Gastrocnemius medialis (tissue), 4 donors: ENCODE data around the gene MS4A8. TPM values are rescaled to one million over a fixed set of nuclear protein-coding genes. Genes with fewer than 3 reads are reported as not detected.
"Not testable (repeated sequence)": the region's sequence is repeated elsewhere in the genome, so short reads cannot be mapped to it uniquely, and the experiment has no call there.

ENCODE experiments used
- ATAC-seq, 2 donors: fragments of 150-250 bp; one replicate each; pipeline ENCODE4 v1.9.1; 2016
- DNase-seq, 2 donors: peaks; one replicate each; pipeline ENCODE4 v3.0.0-alpha.2; 2019
- H3K27ac ChIP-seq, 4 donors: fragments of 200-600 bp; sonication (generic); 1 replicate in 1 of 4; 2 replicates in 3 of 4; pipeline ENCODE4 v1.5.1; 2016 to 2018; ENCODE audit warnings: mild to moderate bottlenecking in 2 of 4, moderate library complexity in 1 of 4
- H3K27me3 ChIP-seq, 3 donors: fragments of 200-600 bp; sonication (generic) in 2 of 3; 1 replicate in 1 of 3; 2 replicates in 2 of 3; pipeline versions ENCODE4 v1.5.1 to v1.6.0; 2016 to 2019; ENCODE audit warnings: mild to moderate bottlenecking in 1 of 3, moderate library complexity in 1 of 3
- H3K36me3 ChIP-seq, 2 donors: fragments of 200-600 bp; sonication (generic) in 1 of 2; one replicate each; pipeline ENCODE4 v1.5.1; 2017 to 2018
- H3K4me1 ChIP-seq, 2 donors: fragments of 200-600 bp; sonication (generic) in 1 of 2; one replicate each; pipeline ENCODE4 v1.5.1; 2016 to 2017; ENCODE audit warnings: mild to moderate bottlenecking in 2 of 2
- H3K4me3 ChIP-seq, 4 donors: fragments of 200-600 bp; sonication (generic) in 3 of 4; 1 replicate in 1 of 4; 2 replicates in 3 of 4; pipeline ENCODE4 v1.5.1; 2016 to 2019; ENCODE audit warnings: mild to moderate bottlenecking in 2 of 4
- H3K9me3 ChIP-seq, 3 donors: fragments of 200-600 bp; sonication (generic) in 2 of 3; 1 replicate in 1 of 3; 2 replicates in 2 of 3; pipeline ENCODE4 v1.5.1; 2016 to 2019
- POLR2A ChIP-seq, 2 donors: fragments of 450-650 bp; IDR thresholded peaks; one replicate each; pipeline ENCODE4 v1.6.1; 2017; ENCODE audit warnings: antibody characterized with exemption in 2 of 2, mild to moderate bottlenecking in 2 of 2, moderate library complexity in 2 of 2
- in situ Hi-C, 4 donors: fragments of 200-750 bp; cut with MboI; loops; one replicate each; pipeline versions ENCODE4 v1.15.0 to v1.8.0; 2017; ENCODE audit warnings: low sequenced_read_pairs in 4 of 4
- intact Hi-C: fragments of 100-400 bp; cut with DNase I; formaldehyde crosslinking; loops from one replicate; pipeline ENCODE4 v1.15.1; 2023; ENCODE audit warnings: low total_unique reads
- total RNA-seq, 4 donors: library from RNA; depleted of rRNA; stranded (reverse); fragments of >200 nt; gene quantifications; one replicate each; pipeline versions ENCODE4 v1.1.0 to v1.2.3, GENCODE V29; 2016
- TF ChIP-seq, protein P1 (sequence below), 5 experiments: fragments of 450-650 bp in 3 of 5; fragments of 200-600 bp in 2 of 5; sonication (generic) in 2 of 5; IDR thresholded peaks in 4 of 5; conservative IDR thresholded peaks in 1 of 5; 1 replicate in 4 of 5; 2 replicates in 1 of 5; pipeline ENCODE4 v1.5.1; 2016 to 2019; ENCODE audit warnings: antibody characterized with exemption in 5 of 5, mild to moderate bottlenecking in 3 of 5, moderate library complexity in 3 of 5

MS4A8 gene, protein sequence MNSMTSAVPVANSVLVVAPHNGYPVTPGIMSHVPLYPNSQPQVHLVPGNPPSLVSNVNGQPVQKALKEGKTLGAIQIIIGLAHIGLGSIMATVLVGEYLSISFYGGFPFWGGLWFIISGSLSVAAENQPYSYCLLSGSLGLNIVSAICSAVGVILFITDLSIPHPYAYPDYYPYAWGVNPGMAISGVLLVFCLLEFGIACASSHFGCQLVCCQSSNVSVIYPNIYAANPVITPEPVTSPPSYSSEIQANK
- total RNA-seq, result under 1 TPM in 2 of 4 donors, not detected in 2; 0.36 to 0.44 TPM

DNA sequence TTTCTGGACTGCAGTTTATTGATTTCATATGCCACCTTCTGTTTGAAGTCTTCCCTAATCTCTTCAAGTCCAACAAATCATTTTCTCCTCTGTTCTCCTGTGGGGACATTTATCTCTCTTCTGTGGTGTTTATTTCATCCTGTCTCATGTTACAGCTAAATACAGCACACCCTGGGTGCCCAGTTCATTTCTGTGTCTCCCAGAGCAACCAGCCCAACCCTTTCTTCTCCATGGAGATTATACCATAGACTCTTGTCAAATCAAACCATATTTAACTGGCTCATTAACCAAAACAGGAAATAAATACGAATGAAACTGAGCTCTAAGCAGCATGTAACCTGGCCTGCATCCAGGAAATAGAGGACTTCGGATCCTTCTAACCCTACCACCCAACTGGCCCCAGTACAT lies at the start of gene MS4A8:
TSS of gene MS4A8 (plus strand) at position 329 of the 408 bp plus-strand sequence. CDS start 1,249 bp downstream, outside the sequence.
- TF ChIP-seq POLR2A (IDR thresholded peaks at IDR 0.05), result no peak
- TF ChIP-seq, protein P1, sequence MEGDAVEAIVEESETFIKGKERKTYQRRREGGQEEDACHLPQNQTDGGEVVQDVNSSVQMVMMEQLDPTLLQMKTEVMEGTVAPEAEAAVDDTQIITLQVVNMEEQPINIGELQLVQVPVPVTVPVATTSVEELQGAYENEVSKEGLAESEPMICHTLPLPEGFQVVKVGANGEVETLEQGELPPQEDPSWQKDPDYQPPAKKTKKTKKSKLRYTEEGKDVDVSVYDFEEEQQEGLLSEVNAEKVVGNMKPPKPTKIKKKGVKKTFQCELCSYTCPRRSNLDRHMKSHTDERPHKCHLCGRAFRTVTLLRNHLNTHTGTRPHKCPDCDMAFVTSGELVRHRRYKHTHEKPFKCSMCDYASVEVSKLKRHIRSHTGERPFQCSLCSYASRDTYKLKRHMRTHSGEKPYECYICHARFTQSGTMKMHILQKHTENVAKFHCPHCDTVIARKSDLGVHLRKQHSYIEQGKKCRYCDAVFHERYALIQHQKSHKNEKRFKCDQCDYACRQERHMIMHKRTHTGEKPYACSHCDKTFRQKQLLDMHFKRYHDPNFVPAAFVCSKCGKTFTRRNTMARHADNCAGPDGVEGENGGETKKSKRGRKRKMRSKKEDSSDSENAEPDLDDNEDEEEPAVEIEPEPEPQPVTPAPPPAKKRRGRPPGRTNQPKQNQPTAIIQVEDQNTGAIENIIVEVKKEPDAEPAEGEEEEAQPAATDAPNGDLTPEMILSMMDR (IDR thresholded peaks at IDR 0.05 in 4 of 5, conservative IDR thresholded peaks at IDR 0.05 in 1 of 5), result no peak
- H3K36me3 ChIP-seq, result no peaks in the 10 kb centered on the region
- in situ Hi-C loops (no loop called here), intact Hi-C loops (no loop called here)
- ATAC-seq, result peak; percentile 39 to 79
- peaks cover 4 to 8% of the 10 kb centered on the region in 2 donors for H3K4me1 ChIP-seq
- peak within 1 kb of the TSS in 1 of 4 donors; percentile 27 for H3K4me3 ChIP-seq
- DNase-seq, result no peak
- peak within 1 kb of the TSS in 1 of 4 donors; percentile 53 for H3K27ac ChIP-seq
- no peaks in the 10 kb centered on the region for H3K9me3 ChIP-seq
- H3K27me3 ChIP-seq, result no peaks in the 10 kb centered on the region

- H3K27ac ChIP-seq, result no peak overlapping the region
- in situ Hi-C loops (no loop called here), intact Hi-C loops (no loop called here)
- DNase-seq, result no peak
- H3K36me3 ChIP-seq, result no peaks in the 10 kb centered on the region
- no peak overlapping the region for H3K4me3 ChIP-seq
- TF ChIP-seq POLR2A (IDR thresholded peaks at IDR 0.05), result no peak
- TF ChIP-seq, protein P1 (IDR thresholded peaks at IDR 0.05 in 4 of 5, conservative IDR thresholded peaks at IDR 0.05 in 1 of 5), result no peak
- H3K27me3 ChIP-seq, result no peaks in the 10 kb centered on the region
- H3K9me3 ChIP-seq, result no peaks in the 10 kb centered on the region
- H3K4me1 ChIP-seq, result no peaks in the 10 kb centered on the region
- peak in 1 of 2 donors; percentile 56 for ATAC-seq
Observed at GRCh38 chr11:60657888-60658287, 41.5 kb upstream of the MS4A8 start.

GRCh38 chr11:60658409-60658808 lies 41.0 kb upstream of the MS4A8 start:
- H3K4me3 ChIP-seq, result no peak overlapping the region
- intact Hi-C loops, result no loop called here
- ATAC-seq (no peak), DNase-seq (no peak)
- H3K27ac ChIP-seq, result no peak overlapping the region
- H3K27me3 ChIP-seq, result no peaks in the 10 kb centered on the region
- H3K4me1 ChIP-seq, result no peaks in the 10 kb centered on the region
- in situ Hi-C loops, result no loop called here
- TF ChIP-seq, protein P1 (IDR thresholded peaks at IDR 0.05 in 4 of 5, conservative IDR thresholded peaks at IDR 0.05 in 1 of 5), result no peak
- TF ChIP-seq POLR2A (IDR thresholded peaks at IDR 0.05), result no peak
- no peaks in the 10 kb centered on the region for H3K36me3 ChIP-seq
- H3K9me3 ChIP-seq, result no peaks in the 10 kb centered on the region

- Histone ChIP-seq H3K27me3 (no peaks in the 10 kb centered on the region), H3K4me1 (no peaks in the 10 kb centered on the region), H3K36me3 (no peaks in the 10 kb centered on the region), H3K27ac (no peak overlapping the region), H3K4me3 (no peak overlapping the region), H3K9me3 (no peaks in the 10 kb centered on the region)
- TF ChIP-seq POLR2A (IDR thresholded peaks at IDR 0.05), result no peak
- TF ChIP-seq, protein P1 (IDR thresholded peaks at IDR 0.05 in 4 of 5, conservative IDR thresholded peaks at IDR 0.05 in 1 of 5), result no peak
- in situ Hi-C loops (no loop called here), intact Hi-C loops (no loop called here)
- ATAC-seq, result no peak
- DNase-seq, result no peak
Observed at GRCh38 chr11:60672255-60672654, 27.2 kb upstream of the MS4A8 start.

- DNase-seq, H3K36me3 ChIP-seq, in situ Hi-C loops, H3K4me1 ChIP-seq, H3K27me3 ChIP-seq, intact Hi-C loops, ATAC-seq, H3K4me3 ChIP-seq, H3K9me3 ChIP-seq, H3K27ac ChIP-seq: not testable (repeated sequence)
Observed at GRCh38 chr11:60678231-60678630, 21.2 kb upstream of the MS4A8 start.
